KMS-11 (cell line): ENCODE measurements around the gene ACSL1.
"Not testable (repeated sequence)": the region's sequence is repeated elsewhere in the genome, so short reads cannot be mapped to it uniquely, and the experiment has no call there.

Experiments used
- H2AFZ ChIP-seq: fragments of 200-600 bp; sonication (generic); 2 replicates; pipeline ENCODE4 v1.6.1; 2016; ENCODE audit warnings: antibody characterized with exemption, mixed run types, low read depth
- H3K27ac ChIP-seq: fragments of 200-600 bp; sonication (generic); 2 replicates; pipeline ENCODE4 v1.6.1; 2016; ENCODE audit warnings: mild to moderate bottlenecking, mixed run types
- H3K27me3 ChIP-seq: fragments of 200-600 bp; sonication (generic); 2 replicates; pipeline ENCODE4 v1.6.1; 2017; ENCODE audit warnings: mild to moderate bottlenecking, low read depth, mixed run types, moderate library complexity; ENCODE audit not compliant: insufficient read depth
- H3K36me3 ChIP-seq: fragments of 200-600 bp; sonication (generic); 2 replicates; pipeline ENCODE4 v1.6.1; 2017; ENCODE audit warnings: mild to moderate bottlenecking, mixed run types; ENCODE audit not compliant: insufficient read depth
- H3K4me1 ChIP-seq: fragments of 200-600 bp; sonication (generic); 2 replicates; pipeline ENCODE4 v1.6.1; 2016; ENCODE audit warnings: mild to moderate bottlenecking, low read depth, mixed run types; ENCODE audit not compliant: poor library complexity, severe bottlenecking
- H3K4me2 ChIP-seq: fragments of 200-600 bp; sonication (generic); 2 replicates; pipeline ENCODE4 v1.7.0; 2016; ENCODE audit warnings: mild to moderate bottlenecking, mixed run types
- H3K4me3 ChIP-seq: fragments of 200-600 bp; sonication (generic); IDR thresholded peaks from 2 replicates; pipeline ENCODE4 v1.6.1; 2017; ENCODE audit warnings: low read depth, low read length, mixed read lengths; ENCODE audit not compliant: insufficient read depth
- H3K79me2 ChIP-seq: fragments of 200-600 bp; sonication (generic); 2 replicates; pipeline ENCODE4 v1.6.1; 2016; ENCODE audit warnings: low read depth, mixed run types; ENCODE audit not compliant: insufficient read depth
- H3K9ac ChIP-seq: fragments of 200-600 bp; sonication (generic); 2 replicates; pipeline ENCODE4 v1.6.1; 2016; ENCODE audit warnings: mild to moderate bottlenecking, mixed run types
- H4K20me1 ChIP-seq: fragments of 200-600 bp; sonication (generic); 2 replicates; pipeline ENCODE4 v1.6.1; 2016; ENCODE audit warnings: mild to moderate bottlenecking, mixed run types; ENCODE audit not compliant: insufficient read depth
- CTCF ChIP-seq: fragments of 200-600 bp; sonication (generic); conservative IDR thresholded peaks from 2 replicates; pipeline ENCODE4 v1.6.1; 2017; ENCODE audit warnings: low read depth, mild to moderate bottlenecking, antibody characterized with exemption, low read length, moderate library complexity, mixed read lengths

ACSL1 gene

GRCh38 chr4:184846531-184846930, 20.8 kb upstream of the ACSL1 start:
- no peak for TF ChIP-seq CTCF
- no peaks in the 10 kb centered on the region for H3K79me2 ChIP-seq
- no peak overlapping the region for H3K4me3 ChIP-seq
- no peaks in the 10 kb centered on the region for H4K20me1 ChIP-seq
- no peaks in the 10 kb centered on the region for H3K27me3 ChIP-seq
- H3K27ac ChIP-seq, result peak overlapping the region; percentile 95
- no peak overlapping the region; the same call in 1 of the 2 replicates for H3K9ac ChIP-seq
- no peaks in the 10 kb centered on the region for H3K36me3 ChIP-seq
- H3K4me1 ChIP-seq, result peaks cover 32% of the 10 kb centered on the region
- peak overlapping the region; percentile 47; the same call in 1 of the 2 replicates for H3K4me2 ChIP-seq
- H2AFZ ChIP-seq, result peak overlapping the region; percentile 58; the same call in 1 of the 2 replicates

- TF ChIP-seq CTCF, result no peak
- no peaks in the 10 kb centered on the region for H3K36me3 ChIP-seq
- no peaks in the 10 kb centered on the region for H4K20me1 ChIP-seq
- H3K4me2 ChIP-seq, result peak overlapping the region; percentile 47
- H3K4me1 ChIP-seq, result peaks cover 32% of the 10 kb centered on the region
- peak overlapping the region; percentile 95 for H3K27ac ChIP-seq
- peak overlapping the region; percentile 61 for H3K9ac ChIP-seq
- H3K4me3 ChIP-seq, result no peak overlapping the region
- no peaks in the 10 kb centered on the region for H3K27me3 ChIP-seq
- no peaks in the 10 kb centered on the region for H3K79me2 ChIP-seq
- peak overlapping the region; percentile 58 for H2AFZ ChIP-seq
These were observed 19.7 kb upstream of the ACSL1 start for GRCh38 chr4:184845367-184846021.

GRCh38 chr4:184844742-184845141, 19.0 kb upstream of the ACSL1 start:
- H3K4me1 ChIP-seq, result peaks cover 32% of the 10 kb centered on the region
- H3K27ac ChIP-seq, result peak overlapping the region; percentile 95
- peak overlapping the region; percentile 58 for H2AFZ ChIP-seq
- no peak for TF ChIP-seq CTCF
- no peak overlapping the region for H3K4me3 ChIP-seq
- no peaks in the 10 kb centered on the region for H4K20me1 ChIP-seq
- H3K9ac ChIP-seq, result peak overlapping the region; percentile 61; the same call in 1 of the 2 replicates
- H3K4me2 ChIP-seq, result peak overlapping the region; percentile 47
- no peaks in the 10 kb centered on the region for H3K27me3 ChIP-seq
- H3K79me2 ChIP-seq, result no peaks in the 10 kb centered on the region
- H3K36me3 ChIP-seq, result no peaks in the 10 kb centered on the region

GRCh38 chr4:184843984-184844554, 18.3 kb upstream of the ACSL1 start:
- no peaks in the 10 kb centered on the region for H4K20me1 ChIP-seq
- H3K4me1 ChIP-seq, result peaks cover 32% of the 10 kb centered on the region
- H3K36me3 ChIP-seq, result no peaks in the 10 kb centered on the region
- H3K9ac ChIP-seq, result no peak overlapping the region
- no peaks in the 10 kb centered on the region for H3K27me3 ChIP-seq
- no peak overlapping the region for H3K4me3 ChIP-seq
- no peak for TF ChIP-seq CTCF
- H3K27ac ChIP-seq, result no peak overlapping the region; the same call in 1 of the 2 replicates
- H2AFZ ChIP-seq, result no peak overlapping the region
- H3K79me2 ChIP-seq, result no peaks in the 10 kb centered on the region
- H3K4me2 ChIP-seq, result no peak overlapping the region

- not testable (repeated sequence) for H3K4me3 ChIP-seq, H3K9ac ChIP-seq, H3K4me1 ChIP-seq, H4K20me1 ChIP-seq, H2AFZ ChIP-seq, H3K27me3 ChIP-seq, H3K4me2 ChIP-seq, H3K79me2 ChIP-seq, H3K27ac ChIP-seq, H3K36me3 ChIP-seq
These were observed 13.3 kb upstream of the ACSL1 start for GRCh38 chr4:184839075-184839399.
